Aorta (tissue), 5 donors: ENCODE measurements around the gene ESRP2. TPM values are rescaled to one million over a fixed set of nuclear protein-coding genes. Genes with fewer than 3 reads are reported as not detected.
A peak's percentile ranks its signal among the peaks of the same experiment; 100 is the strongest.

Experiments
- ATAC-seq: fragments of 200-7000 bp; cut with Tn5 transposase; one replicate; pipeline ENCODE4 v1.9.1; 2022; ENCODE audit warnings: moderate library complexity; ENCODE audit not compliant: low FRiP score
- DNase-seq, 2 donors: peaks; one replicate each; pipeline ENCODE4 v3.0.0-alpha.2; 2020
- H3K27ac ChIP-seq, 2 donors: one replicate each; pipeline ENCODE4 v1.5.1; 2013; ENCODE audit warnings: low read length in 2 of 2, mild to moderate bottlenecking in 2 of 2, moderate library complexity in 2 of 2, control low read depth in 1 of 2, inconsistent platforms in 1 of 2, low read depth in 1 of 2
- H3K27me3 ChIP-seq, 2 donors: one replicate each; pipeline ENCODE4 v1.6.1; 2013; ENCODE audit warnings: control low read depth in 1 of 2, low read length in 1 of 2, mild to moderate bottlenecking in 1 of 2, moderate library complexity in 1 of 2; ENCODE audit not compliant: insufficient read depth in 2 of 2, control insufficient read depth in 1 of 2
- H3K36me3 ChIP-seq, 2 donors: one replicate each; pipeline ENCODE4 v1.6.1; 2013; ENCODE audit warnings: control low read depth in 1 of 2, low read length in 1 of 2, mild to moderate bottlenecking in 1 of 2; ENCODE audit not compliant: insufficient read depth in 2 of 2, control insufficient read depth in 1 of 2
- H3K4me1 ChIP-seq, 2 donors: one replicate each; pipeline ENCODE4 v1.6.1; 2013; ENCODE audit warnings: low read length in 2 of 2, control low read depth in 1 of 2, mild to moderate bottlenecking in 1 of 2, moderate library complexity in 1 of 2; ENCODE audit not compliant: insufficient read depth in 2 of 2, control insufficient read depth in 1 of 2
- H3K4me3 ChIP-seq, 2 donors: one replicate each; pipeline ENCODE4 v1.5.1; 2013; ENCODE audit warnings: low read length in 2 of 2, control low read depth in 1 of 2, mild to moderate bottlenecking in 1 of 2
- H3K9me3 ChIP-seq: one replicate; pipeline ENCODE4 v1.6.1; 2013; ENCODE audit warnings: mild to moderate bottlenecking, low read length; ENCODE audit not compliant: control insufficient read depth
- WGBS, 2 donors: extraction: QIAGEN DNeasy Blood & Tissue Kit; methylation state at CpG; one replicate each; pipeline ENCODE4 v1.1.7; 2013; 5-methylcytosine and 5-hydroxymethylcytosine counted together
- intact Hi-C, 2 donors: fragments of 100-400 bp; cut with DNase I; formaldehyde crosslinking; loops; one replicate each; pipeline versions ENCODE4 v1.14.2 to v1.15.0; 2022
- polyA plus RNA-seq, 2 donors: library from polyadenylated mRNA; stranded (reverse); fragments of 200-250 nt; gene quantifications; one replicate each; pipeline ENCODE4 v1.2.3, GENCODE V29; 2013
- total RNA-seq, 2 donors: library from RNA; stranded (reverse); fragmentation: NEBNext Ultra II Directional; extraction: Animal tissue kit (Norgen Biotek cat#: 25700); gene quantifications; one replicate each; pipeline ENCODE4 v1.2.1, GENCODE V29; 2021
- donor health status: healthy with polysubstance abuse.
- donor health status: Bipolar disorder and iron deficiency.
- donor health status: DM: no; HTN: no; CAD: no.
- donor health status: DM: no; HTN: no; CAD: no.
- donor health status: DM: yes; HTN: yes; CAD: no.

Gene ESRP2
- total and polyA plus RNA-seq, 4 donors = 0.03 to 2.3 (median 0.48) TPM

DNA sequence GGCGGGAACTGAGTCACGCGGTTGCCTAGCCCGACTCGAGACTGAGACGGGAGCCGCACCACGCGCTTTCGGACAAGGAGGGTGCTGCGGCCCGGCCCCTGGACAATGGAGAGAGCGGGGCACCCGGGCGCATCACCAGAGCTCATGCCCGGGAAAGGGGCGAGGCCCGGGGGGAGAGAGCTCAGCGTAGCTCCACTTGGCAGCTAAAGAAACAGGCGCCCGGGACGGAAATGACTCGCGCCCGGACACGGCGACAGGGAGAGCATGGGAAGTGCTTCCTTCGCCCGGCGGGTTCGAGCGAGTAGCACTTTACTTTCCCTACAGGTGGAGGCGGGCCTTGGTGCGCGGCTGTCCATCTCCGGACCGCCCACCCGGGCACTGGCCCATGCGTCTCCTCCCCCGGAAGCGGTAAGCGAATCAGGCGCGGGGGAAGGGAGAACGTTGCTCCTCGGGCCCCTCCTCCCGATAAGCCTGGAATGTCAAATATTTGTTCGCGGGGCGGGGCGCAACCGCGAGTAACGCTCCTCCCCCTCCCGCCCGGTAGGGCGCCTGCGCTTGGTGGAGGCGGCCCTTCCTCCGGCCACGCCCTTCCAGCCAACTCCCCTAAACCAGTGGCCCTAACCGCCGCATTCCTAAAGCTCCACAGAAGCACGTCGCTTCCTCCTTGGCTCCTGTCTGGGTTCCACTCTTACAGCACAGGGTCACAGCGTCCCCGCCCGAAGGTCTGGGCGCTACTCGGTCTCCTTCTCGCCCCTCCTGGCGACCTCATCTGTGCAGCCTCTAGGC, 1.5 kb upstream of the ESRP2 start:
- Histone ChIP-seq H3K4me3 (peak overlapping the region; percentile 7 to 29), H3K9me3 (no peaks in the 10 kb centered on the region), H3K27me3 (no peaks in the 10 kb centered on the region), H3K36me3 (no peaks in the 10 kb centered on the region), H3K4me1 (no peaks in the 10 kb centered on the region), H3K27ac (peak overlapping the region in 1 of 2 donors; percentile 29)
- 0% methylated on average over 63 to 72 of the region's 72 CpGs for WGBS, 2 donors
- intact Hi-C loops = loop anchor here in 1 of 2 donors (10.0 kb wide), 1 partner anchor 153 kb away; the partner anchor contains the start of gene NFATC3
- peak; percentile 94 for ATAC-seq
- DNase-seq = peak; percentile 99

DNA sequence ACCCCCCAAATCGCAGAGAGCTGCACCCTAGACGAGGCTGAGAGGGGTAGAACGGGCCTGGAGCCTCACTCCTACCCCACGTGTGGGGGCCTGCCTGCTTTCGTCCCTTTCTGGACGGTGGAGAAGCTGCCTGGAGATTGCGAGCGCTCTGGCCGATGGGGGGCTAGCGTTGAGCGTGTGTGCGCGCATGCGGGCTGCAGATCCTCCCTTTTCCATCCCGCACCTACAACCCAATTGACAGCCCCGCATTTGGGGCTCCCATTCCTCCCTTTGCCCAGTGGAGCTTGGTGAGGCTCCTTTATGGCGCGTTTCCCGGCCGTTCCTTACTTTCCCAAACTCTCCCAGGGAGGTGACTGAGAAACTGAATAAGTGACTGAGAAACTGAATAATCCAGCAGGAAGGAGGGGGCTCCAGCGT, 907 bp upstream of the ESRP2 start:
- Histone ChIP-seq H3K9me3 (no peaks in the 10 kb centered on the region), H3K36me3 (no peaks in the 10 kb centered on the region), H3K27ac (peak overlapping the region in 1 of 2 donors; percentile 35), H3K4me1 (no peaks in the 10 kb centered on the region), H3K27me3 (no peaks in the 10 kb centered on the region), H3K4me3 (peak overlapping the region; percentile 7 to 29)
- ATAC-seq = peak; percentile 6
- 35 to 47% methylated on average over 21 of the region's 21 CpGs for WGBS, 2 donors
- intact Hi-C loops = loop anchor here in 1 of 2 donors (10.0 kb wide), 1 partner anchor 152 kb away; the partner anchor contains the start of gene NFATC3
- no peak for DNase-seq

DNA sequence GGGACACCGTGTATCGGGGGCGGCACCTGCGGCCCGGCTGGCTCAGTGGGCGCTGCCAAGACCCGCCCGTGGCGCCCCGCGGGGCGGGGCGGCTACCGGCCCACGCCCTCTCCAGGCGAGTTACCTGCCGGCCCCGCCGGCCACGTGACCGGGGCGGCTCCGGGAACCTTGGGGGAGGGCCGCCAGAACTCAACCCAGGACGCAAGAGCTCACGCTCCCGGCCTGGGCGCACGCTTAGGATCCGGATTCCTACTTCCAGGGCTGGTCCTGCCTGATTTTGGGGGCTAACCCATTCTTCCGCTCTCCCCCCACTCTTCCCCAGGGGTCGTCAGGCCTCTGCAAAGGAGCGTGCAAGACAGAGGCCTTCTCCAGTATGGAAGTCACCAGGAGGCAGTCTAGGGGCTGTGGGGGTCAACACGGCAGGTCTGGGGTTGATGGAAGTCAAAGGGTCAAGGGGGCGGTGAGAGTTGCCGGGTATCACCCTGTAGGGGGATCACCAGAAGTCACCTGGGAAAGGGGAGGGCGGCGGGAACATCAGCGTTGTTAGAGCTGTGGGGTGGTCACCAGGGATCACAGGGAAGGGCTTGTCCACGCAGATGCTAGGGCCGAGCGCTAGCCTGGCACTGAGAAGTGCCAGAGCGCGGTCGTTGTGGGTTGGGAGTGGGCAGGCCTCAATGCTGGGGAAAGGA, 354 bp upstream of the ESRP2 start:
- Histone ChIP-seq H3K9me3 (no peaks in the 10 kb centered on the region), H3K27ac (no peak overlapping the region), H3K4me3 (no peak overlapping the region), H3K4me1 (no peaks in the 10 kb centered on the region), H3K36me3 (no peaks in the 10 kb centered on the region), H3K27me3 (no peaks in the 10 kb centered on the region)
- 28 to 33% methylated on average over 38 to 45 of the region's 45 CpGs for WGBS, 2 donors
- no peak for ATAC-seq
- DNase-seq = peak in 1 of 2 donors; percentile 65
- intact Hi-C loops = loop anchor here in 1 of 2 donors (10.0 kb wide), 1 partner anchor 151 kb away; the partner anchor contains the start of gene NFATC3

DNA sequence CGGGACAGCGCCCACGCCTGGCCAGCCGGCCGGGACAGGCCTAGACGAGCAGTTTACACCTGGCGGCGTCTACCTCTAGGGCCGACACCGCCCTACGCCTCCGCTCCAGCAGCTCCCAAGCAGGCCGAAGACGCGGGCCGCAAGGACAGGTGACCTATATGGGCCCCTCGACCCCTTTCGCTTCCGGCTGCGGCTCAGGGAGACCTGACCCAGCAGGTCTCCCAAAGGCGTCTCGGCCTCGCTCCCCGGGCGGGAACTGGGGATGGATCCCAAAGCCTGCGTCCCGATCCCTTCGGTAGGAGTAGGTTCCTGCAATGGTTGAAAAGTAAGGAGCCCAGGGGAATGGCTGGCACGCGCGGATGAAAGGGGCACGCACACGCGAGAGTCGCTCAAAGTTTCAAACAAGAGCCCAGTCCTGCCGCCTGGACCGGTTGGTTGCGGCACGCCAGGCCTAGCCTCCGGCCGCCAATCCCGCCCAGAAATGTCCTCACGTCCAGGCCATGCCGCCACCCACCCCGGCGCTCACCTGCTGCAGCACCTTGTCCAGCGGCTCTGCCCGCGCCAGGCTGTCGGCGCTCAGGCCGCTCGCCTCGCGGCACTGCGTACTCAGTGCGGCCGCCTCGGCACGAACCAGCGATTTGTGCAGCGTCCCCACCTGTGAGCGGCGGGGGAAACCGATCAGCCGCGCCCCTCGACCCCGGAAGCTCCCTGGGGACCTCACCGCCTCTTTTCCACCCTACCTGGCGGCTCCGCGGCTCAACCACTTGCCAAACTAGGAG, 630 bp downstream of the ESRP2 start:
- no peak overlapping the region for H3K27ac ChIP-seq
- DNase-seq = peak in 1 of 2 donors; percentile 62
- WGBS, 2 donors = 65 to 67% methylated on average over 73 of the region's 73 CpGs

DNA sequence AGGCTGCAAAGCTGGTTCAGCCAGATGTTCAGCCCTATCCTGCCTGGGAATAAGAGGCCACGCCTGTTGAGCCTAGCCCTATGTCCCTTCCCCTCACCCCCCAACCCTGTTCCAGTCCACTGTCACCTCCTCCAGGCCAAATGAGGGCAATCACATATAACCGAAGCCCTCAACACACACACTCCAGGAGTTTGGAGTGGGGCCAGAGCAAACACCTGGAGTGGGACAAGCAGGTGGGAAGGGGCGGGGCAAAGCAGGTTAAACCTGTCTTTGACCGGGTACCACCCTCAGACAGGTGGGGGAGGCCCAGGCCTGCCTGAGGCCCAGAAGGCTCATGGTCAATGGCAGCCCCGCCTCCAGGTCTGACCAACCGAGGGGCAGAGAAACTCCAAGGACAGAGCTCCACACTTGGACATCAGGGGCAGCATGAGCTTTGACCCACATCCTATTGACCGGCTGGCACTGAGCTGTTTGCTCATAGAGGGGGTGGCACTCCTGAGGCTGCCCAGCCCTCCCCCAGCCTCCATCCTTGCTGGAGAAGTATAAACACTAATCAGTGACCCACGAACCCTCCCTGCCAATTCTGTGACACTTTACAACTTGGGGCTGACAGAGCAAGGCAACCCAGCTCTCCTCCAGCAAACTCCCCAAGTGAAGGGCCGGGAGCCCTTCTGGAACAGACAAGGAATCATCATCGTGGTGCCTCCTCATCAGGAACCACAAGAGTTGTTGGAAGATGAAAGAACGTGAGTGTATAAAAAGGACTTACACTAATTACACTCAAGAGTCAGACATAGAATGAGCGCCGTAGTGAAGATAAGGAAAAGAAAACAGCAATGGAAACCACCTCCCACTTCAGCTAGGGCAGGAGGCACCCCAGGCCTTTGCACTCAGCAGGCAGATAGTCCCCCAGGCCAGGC, 1.5 kb downstream of the ESRP2 start:
- DNase-seq (peak in 1 of 2 donors; percentile 49), ATAC-seq (no peak)
- Histone ChIP-seq H3K4me3 (no peak overlapping the region), H3K27ac (peak overlapping the region in 1 of 2 donors; percentile 11), H3K27me3 (no peaks in the 10 kb centered on the region), H3K9me3 (no peaks in the 10 kb centered on the region), H3K36me3 (no peaks in the 10 kb centered on the region), H3K4me1 (no peaks in the 10 kb centered on the region)
- WGBS, 2 donors = 71 to 74% methylated on average over 13 of the region's 13 CpGs
- intact Hi-C loops = loop anchor here (5.0 to 10.0 kb wide), 3 partner anchors 150 to 417 kb away; partner anchors contain the start of gene NFATC3 (in 1 of the 2)

More for the DNA sequence above, 630 bp downstream of the ESRP2 start:
- intact Hi-C loops = loop anchor here in 1 of 2 donors (10.0 kb wide), 1 partner anchor 150 kb away; the partner anchor contains the start of gene NFATC3
- no peak for ATAC-seq
- Histone ChIP-seq H3K4me3 (no peak overlapping the region), H3K4me1 (no peaks in the 10 kb centered on the region), H3K36me3 (no peaks in the 10 kb centered on the region), H3K9me3 (no peaks in the 10 kb centered on the region), H3K27me3 (no peaks in the 10 kb centered on the region)

DNA sequence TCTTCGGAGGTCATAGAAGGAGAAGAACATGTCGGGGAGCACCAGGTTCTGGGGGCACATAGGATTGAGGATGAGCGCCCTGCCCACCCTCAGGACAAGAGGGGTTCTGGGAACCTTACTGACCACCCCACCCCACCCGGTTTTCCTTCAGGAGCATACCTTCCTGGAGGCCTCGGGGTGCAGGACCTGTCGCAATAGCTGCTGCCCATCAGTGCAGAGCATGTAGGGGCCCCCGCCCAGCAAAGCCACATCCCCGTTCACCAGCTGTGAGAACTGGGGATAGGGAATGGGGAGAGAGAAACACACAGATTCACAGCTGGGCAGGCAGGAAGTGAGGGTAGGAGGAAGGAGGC, 2.1 kb downstream of the ESRP2 start:
- H3K36me3 ChIP-seq = no peaks in the 10 kb centered on the region
- no peak overlapping the region for H3K4me3 ChIP-seq
- intact Hi-C loops = loop anchor here (5.0 to 10.0 kb wide), 3 partner anchors 149 to 417 kb away; partner anchors contain the start of gene NFATC3 (in 1 of the 2)
- H3K27me3 ChIP-seq = no peaks in the 10 kb centered on the region
- no peaks in the 10 kb centered on the region for H3K4me1 ChIP-seq
- ATAC-seq = no peak
- WGBS, 2 donors = 88 to 90% methylated on average over 8 of the region's 8 CpGs
- H3K27ac ChIP-seq = no peak overlapping the region
- H3K9me3 ChIP-seq = no peaks in the 10 kb centered on the region
- no peak for DNase-seq

DNA sequence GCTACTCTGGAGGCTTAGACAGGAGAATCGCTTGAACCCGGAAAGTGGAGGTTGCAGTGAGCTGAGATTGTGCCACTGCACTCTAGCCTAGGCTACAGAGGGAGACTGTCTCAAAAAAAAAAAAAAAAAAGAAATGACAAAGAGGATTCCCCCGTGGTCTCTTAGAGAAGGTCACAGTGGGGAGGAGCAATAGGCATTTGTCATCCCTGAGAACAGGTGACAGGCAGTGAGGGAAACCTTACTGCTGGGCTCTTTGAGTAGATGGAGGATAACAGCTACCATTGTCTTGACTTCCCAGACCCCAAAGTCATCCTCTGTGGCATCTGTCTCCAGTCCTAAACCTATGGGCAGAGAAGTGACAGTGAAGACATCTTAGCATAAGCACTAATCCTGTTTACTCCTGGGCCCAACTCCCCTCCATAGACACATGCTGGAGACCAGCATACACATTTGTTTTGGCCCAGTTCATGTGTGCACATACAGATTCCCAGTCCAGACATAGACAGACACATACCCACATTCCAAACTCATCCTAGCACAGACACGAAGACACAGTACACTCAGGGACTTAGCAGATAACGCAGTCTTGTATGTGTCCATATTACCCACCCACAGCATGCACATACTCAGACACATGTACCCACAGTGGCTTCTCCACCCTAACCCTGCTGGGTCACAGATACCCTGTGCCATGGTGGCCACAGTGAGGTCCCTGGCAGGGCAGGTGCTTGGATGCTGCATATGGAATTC, 2.7 kb downstream of the ESRP2 start:
- intact Hi-C loops = loop anchor here (5.0 to 10.0 kb wide), 3 partner anchors 148 to 416 kb away; partner anchors contain the start of gene NFATC3 (in 1 of the 2)
- DNase-seq (no peak), ATAC-seq (no peak)
- no peaks in the 10 kb centered on the region for H3K27me3 ChIP-seq
- WGBS, 2 donors = 84 to 90% methylated on average over 5 of the region's 5 CpGs
- H3K4me3 ChIP-seq = no peak overlapping the region
- H3K9me3 ChIP-seq = no peaks in the 10 kb centered on the region
- H3K4me1 ChIP-seq = no peaks in the 10 kb centered on the region
- no peaks in the 10 kb centered on the region for H3K36me3 ChIP-seq
- H3K27ac ChIP-seq = no peak overlapping the region
